Activated CD8-positive, alpha-beta memory T cell treated with anti-CD3 and anti-CD28 coated beads for 24 hours (primary cell): Measurements from ENCODE around the gene KIFC1.
"Not testable (repeated sequence)": the region's sequence is repeated elsewhere in the genome, so short reads cannot be mapped to it uniquely, and the experiment has no call there.

ENCODE experiments used
- DNase-seq: peaks from one replicate; pipeline ENCODE4 v3.0.0-alpha.2; 2020

The KIFC1 gene

GRCh38 chr6:33375143-33375671, 16.4 kb upstream of the KIFC1 start:
- DNase-seq = no peak

DNA sequence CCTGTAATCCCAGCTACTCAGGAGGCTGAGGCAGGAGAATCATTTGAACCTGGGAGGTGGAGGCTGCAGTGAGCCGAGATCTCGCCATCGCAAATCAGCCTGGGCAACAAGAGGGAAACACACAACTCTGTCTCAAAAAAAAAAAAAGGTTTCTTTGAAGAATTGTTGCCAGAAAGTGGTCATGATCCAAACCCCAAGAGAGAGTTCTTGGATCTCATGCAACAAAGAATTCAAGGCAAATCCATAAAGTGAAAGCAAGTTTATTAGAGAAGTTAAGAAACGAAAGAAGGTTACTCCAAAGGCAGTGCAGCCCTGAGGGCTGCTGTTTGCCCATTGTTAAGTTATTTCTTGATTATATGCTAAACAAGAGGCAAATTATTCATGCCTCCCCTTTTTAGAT, 14.5 kb upstream of the KIFC1 start:
- no peak for DNase-seq

DNA sequence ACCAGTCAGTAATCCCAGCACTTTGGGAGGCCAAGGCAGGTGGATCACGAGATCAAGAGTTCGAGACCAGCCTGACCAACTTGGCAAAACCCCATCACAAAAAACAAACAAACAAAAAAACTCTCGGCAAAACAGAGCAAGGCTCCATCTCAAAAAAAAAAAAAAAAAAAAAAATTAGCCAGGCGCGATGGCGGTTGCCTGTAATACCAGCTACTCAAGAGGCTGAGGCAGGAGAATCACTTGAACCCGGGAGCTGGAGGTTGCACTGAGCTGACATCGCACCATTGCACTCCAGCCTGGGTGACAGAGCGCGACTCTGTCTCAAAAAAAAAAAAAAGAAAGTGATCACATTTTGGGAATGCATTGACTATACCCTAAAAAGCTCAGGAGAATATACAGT, 12.4 kb upstream of the KIFC1 start:
- not testable (repeated sequence) for DNase-seq

DNA sequence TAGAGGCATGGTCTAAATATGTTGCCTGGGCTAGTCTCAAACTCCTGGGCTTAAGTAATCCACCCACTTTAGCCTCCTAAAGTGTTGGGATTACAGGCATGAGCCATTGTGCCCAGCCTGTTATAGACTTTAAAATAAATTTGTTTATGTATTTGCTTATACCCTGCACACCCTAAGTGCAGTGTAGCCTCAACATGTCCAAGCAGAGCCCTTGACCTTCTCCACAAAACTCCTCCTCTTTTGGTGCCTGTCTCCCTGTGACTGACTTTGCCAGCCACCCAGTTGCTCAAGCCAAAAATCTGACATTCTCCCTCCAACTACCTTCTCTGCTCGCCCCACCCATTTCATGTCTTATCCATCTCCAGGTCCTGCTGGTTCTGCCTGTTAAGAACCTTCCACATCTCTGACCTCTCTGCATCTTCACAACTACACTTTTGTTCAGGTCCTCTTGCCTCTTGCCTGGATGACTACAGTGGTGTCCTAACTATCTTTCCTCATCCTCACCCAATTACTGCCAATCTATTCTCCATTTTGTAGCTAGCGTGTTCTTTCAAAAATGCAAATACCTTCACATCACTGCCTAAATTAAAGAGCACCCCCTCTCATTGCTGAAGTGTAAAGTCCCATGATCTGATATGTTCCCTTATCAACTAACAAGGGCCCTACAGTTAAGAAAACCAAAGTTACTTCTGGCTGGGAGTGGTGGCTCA, 11.2 kb upstream of the KIFC1 start:
- DNase-seq = no peak

DNA sequence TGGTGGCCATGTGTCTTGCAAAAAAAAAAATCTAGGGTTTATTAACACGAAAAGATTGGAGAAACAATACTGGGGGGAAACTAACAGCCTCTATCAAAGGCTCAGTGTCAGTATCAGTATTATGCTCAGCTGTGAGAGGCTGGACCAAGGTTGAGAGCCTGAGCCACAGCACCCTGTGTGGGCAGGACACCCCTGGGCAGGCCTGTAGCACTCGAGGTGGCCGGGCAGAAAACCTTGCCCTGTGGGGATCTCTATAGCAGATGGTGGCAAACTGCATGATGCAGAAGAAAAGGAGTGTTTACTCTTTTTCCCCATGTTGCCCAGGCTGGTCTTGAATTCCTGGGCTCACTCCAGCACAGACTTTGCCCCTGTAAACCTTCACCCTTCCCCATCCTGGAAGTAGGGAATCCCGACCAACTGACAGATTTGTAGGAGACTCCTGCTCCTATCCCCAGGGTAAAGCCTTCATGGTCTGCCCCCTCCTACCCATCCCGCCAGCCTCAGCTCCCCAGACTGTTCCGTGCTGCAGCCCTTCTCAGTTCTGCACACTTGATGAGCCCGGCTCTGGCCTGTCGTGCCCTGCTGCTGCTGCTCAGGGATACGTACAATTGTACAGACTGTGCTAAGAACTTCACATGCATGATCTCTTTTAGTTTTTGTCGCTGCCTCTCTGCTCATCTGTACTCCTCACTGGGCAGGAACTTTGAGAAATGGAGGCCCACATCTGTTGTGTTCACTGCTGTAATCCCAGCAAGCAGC, 8.0 kb upstream of the KIFC1 start:
- DNase-seq = no peak

DNA sequence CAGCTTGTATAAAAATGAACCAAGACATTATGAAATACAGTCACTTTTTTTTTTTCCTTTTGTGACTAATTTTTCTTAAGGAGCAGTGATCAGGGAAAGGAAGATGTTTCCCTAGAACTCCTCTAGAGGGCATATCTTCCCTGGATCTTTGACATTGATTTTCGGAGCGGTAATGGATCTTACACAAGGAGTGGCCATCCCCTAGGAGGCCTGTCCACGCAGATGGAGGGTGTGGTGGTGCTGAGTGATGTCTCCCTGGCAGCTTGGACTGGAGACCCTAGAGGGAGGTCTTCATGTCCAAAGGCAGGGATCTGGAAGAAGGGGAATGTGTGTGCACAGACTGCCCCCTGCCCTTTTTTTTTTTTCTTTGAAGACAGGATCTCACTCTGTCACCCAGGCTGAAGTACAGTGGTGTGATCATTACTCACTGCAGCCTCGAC, 7.0 kb upstream of the KIFC1 start:
- no peak for DNase-seq

DNA sequence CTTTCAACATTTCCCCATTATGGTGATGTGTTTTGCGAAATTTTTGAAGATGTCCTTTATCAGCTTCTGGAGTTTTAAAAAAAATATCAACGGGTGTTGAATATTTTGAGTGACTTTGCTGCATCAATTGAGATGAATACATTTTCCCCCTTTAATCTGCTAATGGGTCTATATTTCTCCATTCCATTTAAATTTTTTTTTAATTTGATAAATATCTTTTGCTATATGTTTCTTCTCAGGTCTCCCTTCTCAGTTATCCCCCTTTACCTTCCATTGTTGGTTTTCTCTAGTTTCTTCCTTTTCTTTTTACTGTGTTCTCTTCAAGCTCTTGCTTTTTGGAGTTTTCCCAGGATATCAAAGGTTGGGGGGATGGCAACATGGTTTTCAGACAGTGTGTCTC, 1.4 kb upstream of the KIFC1 start:
- DNase-seq = no peak

- no peak for DNase-seq
Measured at GRCh38 chr6:33390767-33391277, 801 bp upstream of the KIFC1 start.

GRCh38 chr6:33391922-33392594, 435 bp downstream of the KIFC1 start:
- DNase-seq = no peak

DNA sequence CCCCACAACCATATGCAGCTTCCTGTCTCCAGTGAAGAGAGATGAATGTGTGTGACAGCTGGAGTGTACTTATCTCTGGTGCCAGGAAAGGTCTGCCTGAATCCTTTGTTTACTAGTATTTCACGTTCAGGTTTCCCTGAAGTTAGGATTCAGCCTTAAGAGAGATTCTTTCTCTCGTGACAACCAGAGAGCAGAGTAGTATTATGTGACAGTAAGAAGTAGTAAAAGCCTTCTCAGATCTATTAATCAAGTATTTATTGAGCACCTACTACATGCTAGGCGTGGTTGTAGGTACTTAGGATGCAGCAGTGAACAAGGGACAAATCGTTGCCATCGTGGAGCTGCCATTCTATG, 949 bp downstream of the KIFC1 start:
- DNase-seq = no peak

- no peak for DNase-seq
Measured at GRCh38 chr6:33392979-33393378, 1.4 kb downstream of the KIFC1 start.

DNA sequence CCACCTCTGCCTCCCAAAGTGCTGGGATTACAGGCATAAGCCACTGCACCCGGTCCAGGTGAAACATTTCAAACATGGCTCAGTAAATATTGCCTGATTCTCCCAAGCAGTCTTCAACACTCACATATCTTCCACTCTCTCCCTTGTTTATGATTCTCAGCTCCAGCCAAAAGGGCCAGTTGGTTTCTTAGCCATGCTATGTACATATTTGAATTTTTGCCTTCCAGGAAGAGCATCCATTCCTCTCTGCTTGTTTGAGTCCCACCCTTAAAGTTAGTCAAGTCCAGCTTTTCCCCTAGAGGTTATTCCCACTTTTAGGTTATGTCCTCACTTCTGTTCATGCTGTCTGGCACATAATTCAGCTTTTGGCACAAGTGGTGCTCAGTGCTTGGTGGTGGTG, 5.9 kb downstream of the KIFC1 start:
- DNase-seq = no peak

DNA sequence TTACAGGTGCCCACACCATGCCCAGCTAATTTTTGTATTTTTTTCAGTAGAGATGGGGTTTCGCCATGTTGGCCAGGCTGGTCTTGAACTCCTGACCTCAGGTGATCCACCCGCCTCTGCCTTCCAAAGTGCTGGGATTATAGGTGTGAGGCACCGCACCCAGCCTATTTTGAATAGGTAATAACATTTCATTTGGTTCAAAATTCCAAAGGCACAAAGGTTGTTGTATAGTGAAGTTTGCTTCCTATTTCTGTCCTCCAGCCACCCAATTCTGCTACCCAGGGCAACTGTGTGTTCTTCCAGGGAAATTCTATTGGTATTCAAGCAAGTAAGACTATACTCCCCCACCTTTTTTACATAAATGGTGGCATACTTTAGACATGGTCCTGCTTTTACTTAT, 7.0 kb downstream of the KIFC1 start:
- DNase-seq = not testable (repeated sequence)

DNA sequence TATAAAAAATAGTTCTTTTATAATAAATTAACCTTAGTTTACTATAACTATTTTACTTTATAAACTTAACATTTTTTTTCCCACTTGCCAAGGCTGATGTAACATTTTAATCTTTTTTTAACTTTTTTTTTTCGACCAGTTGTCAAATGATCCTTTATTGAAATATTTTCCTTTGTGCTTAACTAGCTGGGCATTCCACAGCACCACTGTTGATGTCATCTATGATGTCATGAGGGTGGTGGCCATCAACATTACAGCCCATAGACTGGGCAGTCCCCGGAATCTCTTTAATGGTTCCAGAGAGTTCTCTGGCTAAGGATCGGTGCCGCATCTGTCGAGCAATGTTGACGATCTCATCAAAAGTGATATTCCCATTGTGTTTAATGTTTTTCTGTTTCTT, 8.3 kb downstream of the KIFC1 start:
- not testable (repeated sequence) for DNase-seq

- DNase-seq = no peak
Measured at GRCh38 chr6:33404884-33405283, 13.3 kb downstream of the KIFC1 start.

DNA sequence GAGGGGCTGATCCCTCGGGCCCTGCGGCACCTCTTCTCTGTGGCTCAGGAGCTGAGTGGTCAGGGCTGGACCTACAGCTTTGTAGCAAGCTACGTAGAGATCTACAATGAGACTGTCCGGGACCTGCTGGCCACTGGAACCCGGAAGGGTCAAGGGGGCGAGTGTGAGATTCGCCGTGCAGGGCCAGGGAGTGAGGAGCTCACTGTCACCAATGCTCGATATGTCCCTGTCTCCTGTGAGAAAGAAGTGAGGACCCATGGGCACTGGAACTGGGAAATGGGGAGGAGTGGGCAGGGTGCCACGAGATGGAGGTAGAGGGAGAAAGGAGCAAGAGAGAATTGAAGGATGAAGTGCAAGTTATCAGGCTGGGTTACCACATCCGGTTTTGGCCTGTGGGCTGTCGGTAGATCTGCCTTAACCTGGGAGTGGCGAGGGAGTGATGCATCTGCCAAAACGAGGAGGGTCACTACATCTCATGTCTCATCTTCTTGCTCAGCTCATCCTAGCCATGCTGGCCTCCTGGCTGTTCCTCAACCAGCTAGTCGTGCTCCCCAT, 13.8 kb downstream of the KIFC1 start:
- DNase-seq = no peak

DNA sequence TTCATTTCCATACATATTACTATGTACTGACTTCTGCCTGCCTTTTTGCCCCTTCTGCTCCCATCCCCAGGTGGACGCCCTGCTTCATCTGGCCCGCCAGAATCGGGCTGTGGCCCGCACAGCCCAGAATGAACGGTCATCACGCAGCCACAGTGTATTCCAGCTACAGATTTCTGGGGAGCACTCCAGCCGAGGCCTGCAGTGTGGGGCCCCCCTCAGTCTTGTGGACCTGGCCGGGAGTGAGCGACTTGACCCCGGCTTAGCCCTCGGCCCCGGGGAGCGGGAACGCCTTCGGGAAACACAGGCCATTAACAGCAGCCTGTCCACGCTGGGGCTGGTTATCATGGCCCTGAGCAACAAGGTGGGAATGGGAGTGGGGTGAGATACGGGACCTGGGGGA, 14.5 kb downstream of the KIFC1 start:
- DNase-seq = no peak

GRCh38 chr6:33407132-33407718, 15.6 kb downstream of the KIFC1 start:
- DNase-seq = no peak

DNA sequence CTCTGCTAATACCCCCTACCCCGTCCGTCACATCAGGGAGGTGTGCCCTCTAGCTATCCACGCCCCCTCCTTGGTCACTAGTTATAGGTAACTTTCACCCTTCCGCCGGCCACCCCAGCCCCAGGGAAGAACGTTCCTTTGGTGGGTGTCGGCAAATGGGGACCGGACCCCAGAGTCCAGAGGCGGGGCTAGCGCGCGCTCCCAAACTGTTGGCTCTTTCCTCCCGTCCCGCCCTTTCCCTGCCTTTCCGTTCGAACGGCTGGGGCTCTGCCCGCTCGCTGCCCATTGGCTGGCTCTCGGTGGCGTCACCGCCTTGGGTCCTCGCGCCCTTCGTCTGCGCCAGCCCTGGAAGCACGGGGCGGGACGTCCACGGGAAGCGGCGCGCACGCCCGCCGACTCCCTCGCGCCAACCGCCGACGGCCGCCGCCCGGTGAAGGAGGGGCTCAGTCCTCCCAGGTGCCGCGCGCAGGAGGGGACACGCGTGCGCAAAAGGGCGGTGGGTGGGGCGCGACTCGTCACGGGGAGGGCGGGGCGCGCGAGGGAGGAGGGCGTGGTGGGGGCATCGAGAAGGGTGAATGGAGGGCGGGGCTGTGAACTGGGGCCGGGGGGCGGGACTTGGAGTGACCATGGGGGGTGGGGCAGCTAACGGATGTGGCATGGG, 18.6 kb downstream of the KIFC1 start:
- peak; percentile 99 for DNase-seq

DNA sequence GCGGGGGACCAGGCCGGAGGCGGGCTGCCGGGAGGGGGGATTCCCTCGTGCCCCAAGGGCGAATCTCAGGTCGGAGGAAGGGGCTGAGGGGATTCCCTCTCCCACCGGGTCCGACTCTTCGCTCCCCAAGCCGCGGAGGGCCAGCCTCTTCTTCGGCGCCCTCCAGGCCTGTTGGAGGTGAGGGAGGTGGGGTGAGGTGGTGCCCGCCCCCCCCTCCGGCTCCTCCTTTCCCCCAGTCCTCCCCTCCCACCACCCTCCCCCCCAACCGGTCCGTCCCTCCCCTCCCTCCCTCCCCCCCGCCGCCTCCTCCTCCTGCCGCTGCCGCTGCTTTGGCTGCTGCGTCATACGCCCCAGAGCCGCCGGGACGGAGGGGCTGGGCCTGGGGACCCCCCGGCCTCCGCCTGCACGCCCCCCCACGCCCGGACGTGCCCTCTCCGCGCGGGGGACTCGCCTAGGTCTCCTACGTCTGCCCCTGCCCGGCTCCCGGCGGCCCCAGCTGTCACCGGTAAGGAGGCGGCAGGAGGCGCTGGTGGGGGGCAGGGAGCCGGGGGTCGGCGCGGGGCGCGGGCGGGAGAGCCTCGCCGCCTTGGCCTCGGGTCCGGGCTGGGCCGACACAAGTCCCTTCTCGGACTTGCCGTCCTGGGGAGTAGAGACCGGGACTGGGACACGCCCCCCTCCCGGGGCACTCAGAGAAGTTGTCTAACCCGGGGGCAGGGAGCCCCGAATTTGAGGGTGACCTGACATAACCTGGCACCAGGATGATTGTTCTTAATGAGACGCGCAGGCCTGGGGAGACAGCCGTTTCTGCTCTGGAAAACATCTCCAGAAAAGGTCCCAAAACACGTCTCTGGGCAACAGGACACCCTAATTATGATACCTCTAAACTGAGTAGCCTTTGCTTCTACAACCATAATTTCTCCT, 19.3 kb downstream of the KIFC1 start, which contains the start of gene PHF1:
PHF1 (plus strand) TSS at position 304 of the 921 bp plus-strand sequence. CDS start 1,250 bp downstream, outside the sequence.
- no peak for DNase-seq

DNA sequence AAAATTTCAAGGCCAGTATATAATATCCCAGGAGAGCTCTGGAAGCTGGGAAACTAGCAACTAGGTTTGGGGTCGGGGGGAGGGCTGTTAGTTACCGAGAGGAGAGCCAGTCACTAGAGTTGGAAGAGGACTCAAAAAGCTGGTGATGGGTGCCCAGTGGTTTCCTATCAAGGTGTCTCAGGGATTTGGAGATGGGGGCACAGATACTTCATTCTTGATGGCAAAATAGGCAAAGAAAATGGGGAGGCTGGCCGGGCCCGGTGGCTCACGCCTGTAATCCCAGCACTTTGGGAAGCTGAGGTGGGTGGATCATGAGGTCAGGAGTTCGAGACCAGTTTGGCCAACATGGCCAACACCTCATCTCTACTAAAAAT, 20.0 kb downstream of the KIFC1 start:
- DNase-seq = no peak
